ENCODE data around the gene KNG1.
"Not testable (repeated sequence)": the region's sequence is repeated elsewhere in the genome, so short reads cannot be mapped to it uniquely, and the experiment has no call there.

KNG1 gene

DNA sequence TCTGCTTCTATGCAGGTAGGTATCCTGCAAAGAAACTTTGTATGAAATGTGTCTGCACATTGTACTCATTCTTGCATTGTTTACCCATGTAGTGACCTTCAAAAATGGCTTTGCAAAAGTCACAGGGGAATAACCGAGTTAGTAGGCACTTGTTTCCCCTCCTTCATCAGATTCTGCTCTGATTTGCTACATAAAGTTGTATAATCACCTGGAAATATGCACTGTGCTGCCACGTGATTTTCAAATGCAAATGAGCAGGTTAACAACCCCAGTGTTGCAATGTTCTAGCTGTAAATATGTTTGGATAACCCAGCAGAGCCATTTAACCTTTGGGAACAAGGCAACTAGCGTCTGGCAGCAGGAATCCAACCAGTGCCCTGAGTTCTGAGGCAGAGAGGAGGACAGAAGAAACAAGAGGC lies at the start of gene KNG1:
TSS of gene KNG1 (plus strand) at position 321 of the 419 bp plus-strand sequence. CDS start 184 bp downstream, outside the sequence.
- no peak for DNase-seq

DNA sequence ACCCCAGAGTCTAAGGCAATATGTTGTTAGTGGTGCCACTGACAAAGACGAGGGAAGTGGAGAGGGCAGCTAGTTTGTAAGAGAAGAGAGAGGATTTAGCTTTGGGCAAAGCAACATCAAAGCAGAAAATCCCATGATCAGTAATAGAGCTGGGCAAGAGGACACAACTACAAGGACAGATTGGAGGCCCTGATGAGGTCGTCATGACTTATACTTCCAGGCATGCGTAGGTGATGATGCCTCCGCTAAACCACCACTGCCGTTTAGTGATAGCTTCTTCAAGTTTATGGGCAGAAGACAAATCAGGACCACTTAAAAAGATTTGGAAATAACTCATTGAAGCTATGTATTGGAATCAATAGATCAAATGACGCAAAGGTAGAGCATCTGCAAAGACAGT lies 48.7 kb upstream of the KNG1 start:
- DNase-seq = no peak

DNA sequence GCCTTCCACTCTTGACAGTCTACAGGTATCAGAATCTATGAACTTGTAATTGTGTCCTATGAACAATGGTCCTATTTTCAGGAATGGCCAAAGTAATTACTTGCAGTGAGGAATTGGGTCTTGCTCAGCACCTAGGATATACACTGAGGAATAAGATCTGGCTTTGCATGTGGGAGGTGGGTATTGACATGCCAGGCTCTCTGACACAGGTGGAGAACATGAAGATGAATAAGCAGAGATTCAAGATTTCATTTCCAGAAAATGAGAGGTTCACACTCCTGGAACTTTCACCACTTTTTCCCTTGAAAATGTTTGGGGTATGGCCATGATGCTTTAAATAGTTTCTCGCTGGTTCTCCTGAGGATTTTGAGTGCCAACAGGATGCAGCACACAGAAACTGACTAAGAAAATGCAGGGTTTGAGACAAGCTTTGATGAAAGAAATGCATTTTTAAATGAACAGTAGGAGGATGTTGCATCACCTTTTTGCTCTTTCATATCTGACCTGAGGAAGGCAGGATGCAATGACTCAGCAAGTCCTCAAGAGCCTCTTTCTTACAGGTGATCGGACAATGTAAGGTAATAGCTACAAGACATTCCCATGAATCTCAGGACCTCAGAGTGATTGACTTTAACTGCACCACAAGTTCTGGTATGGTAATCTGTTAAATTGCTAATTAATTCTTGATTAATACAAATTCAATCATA lies 47.6 kb upstream of the KNG1 start:
- DNase-seq = peak; percentile 67

- no peak for DNase-seq
Observed at GRCh38 chr3:186670155-186670554, 47.0 kb upstream of the KNG1 start.

DNA sequence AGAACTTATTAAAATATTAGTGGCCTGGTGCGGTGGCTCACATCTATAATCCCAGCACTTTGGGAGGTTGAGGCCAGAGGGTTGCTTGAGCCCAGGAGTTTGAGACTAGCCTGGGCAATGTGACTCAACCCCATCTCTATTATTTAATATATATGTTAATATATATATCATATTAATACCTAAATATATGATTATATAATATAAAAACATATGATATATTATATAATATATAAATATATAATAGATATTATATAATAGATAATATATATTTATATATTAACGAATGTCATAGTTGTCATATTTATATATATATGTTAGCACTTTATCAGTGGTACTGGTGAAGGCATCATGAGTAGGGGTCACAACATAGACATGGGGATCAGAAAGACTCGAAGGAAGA lies 46.1 kb upstream of the KNG1 start:
- DNase-seq = no peak

GRCh38 chr3:186678604-186679003 lies 38.6 kb upstream of the KNG1 start:
- DNase-seq = no peak

- no peak for DNase-seq
Observed at GRCh38 chr3:186679151-186679550, 38.0 kb upstream of the KNG1 start.

- no peak for DNase-seq
Observed at GRCh38 chr3:186680869-186681268, 36.3 kb upstream of the KNG1 start.

- DNase-seq = no peak
Observed at GRCh38 chr3:186682812-186683211, 34.3 kb upstream of the KNG1 start.

DNA sequence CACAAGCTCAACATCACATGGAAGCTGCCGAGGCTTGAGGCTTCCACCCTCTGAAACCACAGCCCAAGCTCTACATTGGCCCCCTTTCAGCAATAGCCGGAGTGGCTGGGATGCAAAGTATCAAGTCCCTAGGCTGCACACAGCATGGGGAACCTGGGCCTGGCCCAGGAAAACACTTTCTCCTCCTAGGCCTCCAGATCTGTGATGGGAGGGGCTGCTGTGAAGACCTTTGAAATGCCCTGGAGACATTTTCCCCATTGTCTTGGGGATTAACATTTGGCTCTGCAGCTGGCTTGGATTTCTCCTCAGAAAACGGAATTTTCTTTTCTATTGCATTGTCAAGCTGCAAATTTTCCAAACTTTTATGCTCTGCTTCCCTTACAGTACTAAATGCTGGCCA lies 33.2 kb upstream of the KNG1 start:
- DNase-seq = no peak

DNA sequence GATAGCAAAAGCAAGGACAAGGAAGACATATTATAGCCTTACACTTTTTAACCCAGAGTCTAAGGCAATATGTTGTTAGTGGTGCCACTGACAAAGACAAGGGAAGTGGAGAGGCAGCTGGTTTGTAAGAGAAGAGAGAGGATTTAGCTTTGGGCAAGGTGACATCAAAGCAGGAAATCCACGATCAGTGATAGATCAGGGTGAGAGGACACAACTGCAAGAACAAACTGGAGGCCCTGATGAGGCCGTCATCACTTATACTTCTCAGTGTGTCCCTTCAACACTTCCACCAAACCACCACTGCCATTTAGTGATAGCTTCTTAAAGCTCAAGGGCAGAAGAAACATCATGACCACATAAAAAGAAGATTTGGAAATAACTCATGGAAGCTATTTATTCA lies 30.7 kb upstream of the KNG1 start:
- not testable (repeated sequence) for DNase-seq

DNA sequence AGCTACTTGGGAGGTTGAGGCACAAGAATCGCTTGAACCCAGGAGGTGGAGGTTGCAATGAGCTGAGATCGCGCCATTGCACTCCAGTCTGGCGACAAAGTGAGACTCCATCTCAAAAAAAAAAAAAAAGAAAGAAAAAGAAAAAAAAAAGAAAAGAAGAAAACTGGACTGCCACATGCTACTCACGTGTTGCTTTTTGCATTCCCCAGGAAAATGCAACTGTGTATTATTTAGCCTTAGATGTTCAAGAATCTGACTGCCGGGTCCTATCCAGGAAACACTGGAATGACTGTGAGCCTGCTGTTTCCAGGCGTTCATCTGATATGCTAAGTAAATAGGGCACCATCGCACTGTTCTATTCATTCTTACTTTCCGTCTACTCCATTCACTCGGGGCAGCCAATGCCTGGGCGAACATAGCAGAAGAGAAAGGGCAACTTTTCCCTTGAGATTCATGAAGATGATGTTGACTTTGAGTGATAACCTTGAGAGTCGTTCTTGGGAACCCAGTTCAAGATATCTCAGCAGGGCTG lies 30.0 kb upstream of the KNG1 start:
- no peak for DNase-seq

- not testable (repeated sequence) for DNase-seq
Observed at GRCh38 chr3:186690304-186690703, 26.9 kb upstream of the KNG1 start.

DNA sequence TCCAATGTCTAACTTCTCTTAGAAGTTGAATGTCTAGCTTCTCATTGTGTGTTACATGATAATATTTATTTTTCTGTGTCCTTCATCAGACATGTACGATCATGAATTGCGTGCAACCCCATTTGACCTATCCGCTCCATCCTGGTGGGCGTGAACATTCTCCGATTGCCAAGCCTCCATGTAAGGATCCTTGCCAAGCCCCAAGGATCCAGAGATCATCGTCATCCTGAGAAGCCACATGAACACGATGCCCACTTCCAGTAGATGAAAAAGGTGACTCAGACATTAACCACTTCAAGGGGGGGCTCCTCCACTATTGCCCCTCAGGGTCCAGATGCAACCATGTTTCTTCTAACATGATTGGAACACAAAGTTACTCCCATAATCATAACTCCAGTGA lies 25.5 kb upstream of the KNG1 start:
- DNase-seq = no peak

DNA sequence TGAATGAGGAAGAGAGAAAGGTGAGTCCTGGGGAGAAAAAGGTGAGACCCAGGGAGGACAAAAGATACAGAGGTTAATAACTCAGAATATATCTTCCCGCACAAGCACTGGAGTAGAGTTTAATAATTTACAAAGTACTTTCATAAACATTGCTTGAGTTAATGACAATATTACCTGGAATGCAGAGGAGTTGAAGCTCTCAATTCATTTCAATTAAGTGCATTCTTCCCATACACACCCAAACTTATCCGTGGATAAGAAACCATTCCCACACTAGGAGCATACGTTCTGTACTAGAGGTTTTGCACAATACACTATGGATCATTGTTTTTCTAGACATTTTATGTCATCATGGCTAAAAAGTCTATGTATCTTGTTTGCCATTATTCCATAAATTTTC lies 23.3 kb upstream of the KNG1 start:
- no peak for DNase-seq

DNA sequence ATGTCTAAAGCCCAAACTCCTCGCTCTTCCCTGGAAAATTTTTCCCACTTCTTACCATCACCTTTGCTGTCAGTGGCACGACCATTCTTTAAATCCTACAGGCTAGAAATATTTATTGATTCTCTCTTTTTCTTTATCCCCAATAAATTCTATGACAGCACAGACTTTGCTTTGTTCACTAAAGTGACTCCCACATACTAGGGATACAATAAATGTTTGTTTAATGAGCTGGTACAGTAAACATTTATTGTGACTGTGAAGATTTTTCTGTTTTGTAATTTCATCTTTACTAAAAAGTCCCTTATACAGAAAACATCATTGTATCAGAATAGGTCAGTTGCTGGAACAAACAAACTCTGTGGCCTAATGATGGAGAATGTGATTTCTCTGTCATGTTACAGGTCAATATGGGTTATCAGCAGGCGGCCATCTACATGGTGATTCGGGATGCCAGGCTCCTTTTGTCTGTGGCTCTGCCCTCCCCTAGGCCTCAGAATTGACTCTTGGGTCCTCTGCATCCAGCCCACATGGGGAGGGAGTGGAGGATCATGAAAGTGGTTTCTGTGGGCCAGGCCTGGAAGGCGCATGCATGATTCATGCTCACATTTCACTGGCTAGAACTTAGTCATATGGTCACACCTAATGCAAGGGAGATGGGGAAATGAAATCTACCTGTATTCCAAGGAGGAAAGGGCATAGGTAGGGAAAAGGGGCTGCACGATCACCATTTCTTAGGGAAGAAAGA lies 22.7 kb upstream of the KNG1 start:
- DNase-seq = no peak

DNA sequence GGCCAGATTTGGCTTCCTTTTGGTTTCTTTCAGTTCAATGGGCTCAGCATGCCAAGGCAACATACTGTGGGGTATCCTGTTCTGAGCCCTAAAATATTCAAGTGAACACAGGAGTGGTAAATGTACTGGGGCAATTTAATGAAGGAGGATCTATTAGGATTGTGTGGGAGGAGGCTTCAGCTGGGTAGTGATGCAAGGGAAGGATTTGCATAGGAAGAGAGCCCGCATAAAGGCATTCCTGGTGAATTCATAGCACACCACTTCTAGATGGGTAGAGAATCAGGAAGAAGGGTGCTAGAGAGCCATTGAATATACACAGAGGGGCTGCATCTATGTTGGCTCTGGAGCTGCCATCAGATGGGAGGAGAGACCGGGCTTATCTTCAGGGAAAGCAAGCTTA lies 20.6 kb upstream of the KNG1 start:
- DNase-seq = no peak

- DNase-seq = no peak
Observed at GRCh38 chr3:186697510-186697909, 19.6 kb upstream of the KNG1 start.

- peak; percentile 75 for DNase-seq
Observed at GRCh38 chr3:186700267-186700666, 16.9 kb upstream of the KNG1 start.

GRCh38 chr3:186702451-186702850 lies 14.7 kb upstream of the KNG1 start:
- DNase-seq = not testable (repeated sequence)

- DNase-seq = peak; percentile 81
Observed at GRCh38 chr3:186705882-186706780, 11.0 kb upstream of the KNG1 start.

- DNase-seq = no peak
Observed at GRCh38 chr3:186708983-186709679, 8.0 kb upstream of the KNG1 start.

DNA sequence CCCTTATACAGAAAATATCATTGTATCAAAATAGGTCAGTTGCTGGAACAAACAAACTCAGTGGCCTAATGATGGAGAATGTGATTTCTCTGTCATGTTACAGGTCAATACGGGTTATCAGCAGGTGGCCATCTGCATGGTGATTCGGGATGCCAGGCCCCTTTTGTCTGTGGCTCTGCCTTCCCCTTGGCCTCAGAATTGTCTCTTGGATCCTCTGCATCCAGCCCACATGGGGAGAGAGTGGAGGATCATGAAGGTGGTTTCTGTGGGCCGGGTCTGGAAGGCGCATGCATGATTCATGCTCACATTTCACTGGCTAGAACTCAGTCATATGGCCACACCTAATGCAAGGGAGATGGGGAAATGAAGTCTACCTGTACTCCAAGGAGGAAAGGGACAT lies 6.5 kb upstream of the KNG1 start:
- DNase-seq = not testable (repeated sequence)
